HG02763 (cell line): ENCODE data around the gene TP53TG3E.
"Not testable (repeated sequence)": the region's sequence is repeated elsewhere in the genome, so short reads cannot be mapped to it uniquely, and the experiment has no call there.

Experiments used
- ATAC-seq: cut with Tn5 transposase; IDR thresholded peaks from one replicate; pipeline ENCODE4 v1.9.1; 2021; ENCODE audit warnings: mild to moderate bottlenecking, moderate library complexity; ENCODE audit not compliant: unreplicated experiment

TP53TG3E gene

GRCh38 chr16:33304006-33304405 is at the start of gene TP53TG3E:
Gene TP53TG3E, plus strand, starts transcription at chr16:33304306. Its CDS starts 68 bp downstream, at chr16:33304374.
- ATAC-seq = not testable (repeated sequence)

GRCh38 chr16:33336226-33337012 is 32.3 kb downstream of the TP53TG3E start:
- not testable (repeated sequence) for ATAC-seq

- not testable (repeated sequence) for ATAC-seq
These were observed 33.8 kb downstream of the TP53TG3E start for GRCh38 chr16:33337627-33338542.

GRCh38 chr16:33338543-33338951 is 34.4 kb downstream of the TP53TG3E start:
- ATAC-seq = not testable (repeated sequence)

GRCh38 chr16:33339093-33340061 is 35.3 kb downstream of the TP53TG3E start:
- not testable (repeated sequence) for ATAC-seq
